NCI-H2171 (cell line): Measurements from ENCODE around the gene LPCAT3.

Experiments used
- DNase-seq: peaks from one replicate; lab custom pipeline; 2025; lab: John Stamatoyannopoulos, UW

The LPCAT3 gene

DNA sequence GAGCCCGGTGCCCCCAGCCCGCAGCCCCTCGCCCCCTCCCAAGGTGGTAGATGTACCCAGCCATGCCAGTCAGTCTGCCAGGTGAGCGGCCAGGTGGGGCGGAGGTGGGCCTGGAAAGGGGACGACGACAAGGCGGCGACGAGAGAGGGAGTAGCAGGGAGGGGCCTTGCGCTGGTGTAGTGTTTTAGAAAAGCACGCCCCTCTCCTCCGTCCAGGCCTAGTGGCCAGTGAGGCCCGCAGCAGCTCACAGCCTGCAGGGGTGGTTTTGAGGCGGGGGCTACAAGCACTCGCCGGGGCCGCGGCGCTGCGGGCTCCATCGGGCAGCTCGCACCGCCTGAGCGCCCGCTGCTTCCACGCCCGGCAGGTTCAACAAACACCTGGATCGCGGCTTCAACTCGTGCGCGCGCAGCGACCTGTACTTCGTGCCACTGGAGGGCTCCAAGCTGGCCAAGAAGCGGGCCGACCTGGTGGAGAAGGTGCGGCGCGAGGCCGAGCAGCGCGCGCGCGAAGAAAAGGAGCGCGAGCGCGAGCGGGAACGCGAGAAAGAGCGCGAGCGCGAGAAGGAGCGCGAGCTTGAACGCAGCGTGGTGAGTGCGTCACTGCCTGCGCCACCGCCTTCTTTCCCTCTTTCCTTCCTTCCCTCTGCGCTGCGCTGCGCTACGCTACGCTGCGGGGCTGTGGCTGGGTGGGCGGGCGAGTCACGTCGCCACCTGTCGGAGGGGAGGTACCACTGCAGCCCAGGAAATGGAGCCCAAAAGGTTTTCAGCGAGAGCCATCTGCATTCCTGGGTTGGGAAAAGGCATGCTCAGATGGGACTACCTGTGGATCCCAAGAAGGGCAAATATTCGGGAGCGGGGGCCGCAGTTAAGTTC, 80.6 kb downstream of the LPCAT3 start:
- peak; percentile 100 for DNase-seq

DNA sequence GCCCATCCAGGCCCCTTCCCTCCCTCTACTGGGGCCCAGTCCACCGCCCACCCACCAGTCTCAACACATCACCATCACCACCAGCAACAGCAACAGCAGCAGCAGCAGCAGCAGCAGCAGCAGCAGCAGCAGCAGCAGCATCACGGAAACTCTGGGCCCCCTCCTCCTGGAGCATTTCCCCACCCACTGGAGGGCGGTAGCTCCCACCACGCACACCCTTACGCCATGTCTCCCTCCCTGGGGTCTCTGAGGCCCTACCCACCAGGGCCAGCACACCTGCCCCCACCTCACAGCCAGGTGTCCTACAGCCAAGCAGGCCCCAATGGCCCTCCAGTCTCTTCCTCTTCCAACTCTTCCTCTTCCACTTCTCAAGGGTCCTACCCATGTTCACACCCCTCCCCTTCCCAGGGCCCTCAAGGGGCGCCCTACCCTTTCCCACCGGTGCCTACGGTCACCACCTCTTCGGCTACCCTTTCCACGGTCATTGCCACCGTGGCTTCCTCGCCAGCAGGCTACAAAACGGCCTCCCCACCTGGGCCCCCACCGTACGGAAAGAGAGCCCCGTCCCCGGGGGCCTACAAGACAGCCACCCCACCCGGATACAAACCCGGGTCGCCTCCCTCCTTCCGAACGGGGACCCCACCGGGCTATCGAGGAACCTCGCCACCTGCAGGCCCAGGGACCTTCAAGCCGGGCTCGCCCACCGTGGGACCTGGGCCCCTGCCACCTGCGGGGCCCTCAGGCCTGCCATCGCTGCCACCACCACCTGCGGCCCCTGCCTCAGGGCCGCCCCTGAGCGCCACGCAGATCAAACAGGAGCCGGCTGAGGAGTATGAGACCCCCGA, 81.4 kb downstream of the LPCAT3 start:
- peak; percentile 87 for DNase-seq

DNA sequence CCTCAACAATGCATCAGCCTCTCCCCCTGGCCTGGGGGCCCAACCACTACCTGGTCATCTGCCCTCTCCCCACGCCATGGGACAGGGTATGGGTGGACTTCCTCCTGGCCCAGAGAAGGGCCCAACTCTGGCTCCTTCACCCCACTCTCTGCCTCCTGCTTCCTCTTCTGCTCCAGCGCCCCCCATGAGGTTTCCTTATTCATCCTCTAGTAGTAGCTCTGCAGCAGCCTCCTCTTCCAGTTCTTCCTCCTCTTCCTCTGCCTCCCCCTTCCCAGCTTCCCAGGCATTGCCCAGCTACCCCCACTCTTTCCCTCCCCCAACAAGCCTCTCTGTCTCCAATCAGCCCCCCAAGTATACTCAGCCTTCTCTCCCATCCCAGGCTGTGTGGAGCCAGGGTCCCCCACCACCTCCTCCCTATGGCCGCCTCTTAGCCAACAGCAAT, 82.1 kb downstream of the LPCAT3 start:
- DNase-seq, result no peak

- no peak for DNase-seq
Measured at GRCh38 chr12:6935371-6936193, 82.7 kb downstream of the LPCAT3 start.

- DNase-seq, result no peak
Measured at GRCh38 chr12:6934110-6934509, 84.2 kb downstream of the LPCAT3 start.

DNA sequence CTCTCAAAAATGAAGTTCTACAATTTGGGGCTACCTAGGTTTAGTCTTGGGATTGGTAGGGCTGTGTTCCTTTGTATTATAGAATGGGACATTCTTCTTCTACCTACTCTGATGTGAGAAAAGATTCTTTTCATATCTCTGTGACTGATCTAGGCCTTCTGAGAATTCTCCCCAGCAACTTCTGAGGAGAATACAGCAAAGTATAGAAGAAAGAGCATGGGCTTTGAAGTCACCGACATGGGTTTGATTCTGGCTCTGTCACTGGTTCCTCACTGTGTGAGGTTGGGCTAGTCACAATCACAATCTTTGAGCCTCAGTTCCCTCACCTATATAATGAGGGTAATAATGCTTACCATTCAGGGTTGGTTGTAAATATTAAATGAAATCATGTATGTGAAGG, 85.5 kb downstream of the LPCAT3 start:
- no peak for DNase-seq

DNA sequence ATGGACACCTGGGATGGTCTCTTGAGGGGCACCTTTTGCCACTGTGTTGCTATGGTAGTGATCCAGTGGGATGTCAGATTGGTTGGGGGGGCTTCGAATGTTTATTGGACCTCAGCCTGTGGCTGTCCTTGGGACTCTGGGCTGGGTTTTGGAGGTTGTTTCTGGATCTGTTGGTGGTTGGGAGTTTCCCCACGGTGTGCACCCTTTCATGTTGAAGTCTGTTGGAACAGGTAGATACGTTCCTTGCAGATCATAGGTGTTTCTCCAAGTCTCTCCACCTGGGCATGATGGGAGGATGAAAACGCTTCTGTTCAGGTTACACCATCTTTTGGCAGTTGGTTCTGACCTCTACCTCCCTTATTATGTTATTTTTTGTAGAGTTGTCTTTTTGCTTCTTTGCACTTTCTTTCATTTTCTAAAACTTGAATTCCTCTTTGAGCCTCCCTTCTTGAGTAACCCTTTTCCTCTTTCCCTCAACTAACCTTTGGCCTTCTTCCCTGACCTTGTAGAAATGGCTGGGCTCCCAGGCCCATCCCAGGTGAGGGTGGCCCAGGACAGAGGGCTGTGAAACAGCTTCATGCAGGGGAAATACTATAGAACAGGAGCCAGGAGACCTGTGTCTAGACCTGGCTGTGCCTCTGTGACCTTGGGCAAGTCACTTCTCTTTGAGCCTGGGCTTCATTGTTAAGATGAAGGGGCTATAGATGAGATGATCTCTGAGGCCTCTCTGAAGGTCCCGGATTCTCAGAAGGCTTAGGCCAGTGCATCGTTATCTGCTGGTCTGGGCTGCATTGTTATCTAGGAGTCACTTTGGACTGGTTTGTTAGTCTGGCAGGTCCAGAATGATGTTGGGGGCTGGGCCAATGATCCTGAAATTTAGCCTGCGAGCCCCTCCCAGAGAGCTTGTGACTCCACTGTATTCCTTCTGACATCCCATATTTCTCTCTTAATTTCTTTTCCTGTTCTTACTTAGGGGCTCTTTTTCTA, 88.5 kb downstream of the LPCAT3 start:
- DNase-seq, result no peak

GRCh38 chr12:6928703-6929407, 89.4 kb downstream of the LPCAT3 start:
- DNase-seq, result peak; percentile 67

DNA sequence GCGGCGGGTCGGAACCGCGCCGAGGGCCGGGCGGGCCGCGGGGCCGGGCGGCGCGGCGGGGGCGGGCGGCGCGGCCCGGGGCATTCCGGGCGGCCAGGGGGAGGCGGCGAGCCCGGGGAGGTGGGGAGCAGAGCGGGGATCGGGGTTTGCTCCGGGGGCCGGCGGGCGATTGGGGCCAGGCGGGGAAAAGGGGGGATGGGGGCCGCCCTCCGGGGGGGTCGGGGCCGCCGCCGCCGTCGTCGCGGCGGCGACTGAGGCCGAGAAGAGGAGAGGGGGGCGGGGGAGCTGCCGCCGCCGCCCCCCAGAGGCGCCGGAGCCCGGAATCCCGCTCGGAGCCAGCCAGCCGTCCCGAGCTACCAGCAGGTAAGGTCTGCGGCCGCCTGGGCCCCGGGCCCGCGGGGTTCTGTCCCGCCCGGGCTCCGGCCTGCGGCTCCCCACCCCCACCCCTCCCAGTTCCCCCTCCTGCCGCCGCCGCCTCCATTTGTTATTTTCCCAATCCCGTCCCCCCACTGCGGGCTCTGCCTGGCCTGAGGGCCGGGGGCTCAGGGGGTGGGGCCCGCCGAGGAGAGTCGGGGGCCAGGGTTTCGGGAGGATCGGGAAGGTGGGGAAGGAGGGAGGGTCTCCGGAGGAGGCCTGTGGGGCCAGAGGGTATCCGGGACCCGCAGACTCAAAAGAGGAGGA, 90.1 kb downstream of the LPCAT3 start:
- peak; percentile 67 for DNase-seq

DNA sequence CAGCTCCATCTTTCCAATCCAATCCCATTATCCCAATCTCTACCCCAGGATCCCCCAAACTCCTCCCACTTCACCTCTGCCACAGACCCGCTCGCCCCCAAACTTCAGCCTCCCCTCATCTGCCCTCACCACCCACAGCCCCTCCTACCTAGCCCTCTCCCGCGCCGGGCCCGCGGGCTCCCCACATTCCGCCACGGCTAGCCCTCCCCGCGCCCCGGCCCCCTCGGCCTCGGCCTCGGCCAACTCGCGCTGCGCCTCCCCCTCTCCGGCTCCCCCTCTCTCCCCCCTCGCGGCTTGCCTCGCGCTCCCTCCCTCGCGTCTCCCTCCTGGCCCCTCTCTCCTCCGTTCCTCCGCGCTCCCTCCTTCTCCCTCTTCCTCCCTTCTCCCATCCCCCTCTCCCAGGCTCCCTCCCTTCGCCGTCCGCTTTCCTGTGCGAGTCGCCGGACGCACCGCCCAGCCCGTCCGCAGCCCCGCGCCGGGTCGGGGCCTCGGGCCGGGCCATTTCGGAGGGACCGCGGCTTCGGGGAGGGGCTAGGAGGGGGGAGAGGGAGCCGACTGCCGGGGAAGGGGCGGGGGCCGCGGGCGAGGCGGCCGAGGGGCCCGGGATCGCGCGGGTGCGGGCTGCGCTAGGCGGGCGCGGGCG, 90.8 kb downstream of the LPCAT3 start, which contains the start of gene ATN1:
Gene ATN1, plus strand, starts transcription at position 581 of the 643 bp plus-strand sequence. CDS start 6,043 bp downstream, outside the sequence.
- peak; percentile 98 for DNase-seq
